Nephron progenitor cell (in vitro differentiated cells): ENCODE measurements around the gene NFIX.
A peak's percentile ranks its signal among the peaks of the same experiment; 100 is the strongest.

ENCODE experiments used
- DNase-seq: peaks from one replicate; pipeline ENCODE4 v3.0.0; 2021
- H3K27ac Mint-ChIP-seq: 2 replicates; pipeline ENCODE4 v1.8.0; 2021; ENCODE audit warnings: mild to moderate bottlenecking, moderate library complexity, mixed read lengths
- H3K27me3 Mint-ChIP-seq: 2 replicates; pipeline ENCODE4 v1.8.0; 2021; ENCODE audit warnings: mild to moderate bottlenecking, low read depth, mixed read lengths; ENCODE audit not compliant: poor library complexity
- H3K36me3 Mint-ChIP-seq: 2 replicates; pipeline ENCODE4 v1.8.0; 2021; ENCODE audit warnings: low read depth, mixed read lengths
- H3K4me1 Mint-ChIP-seq: 2 replicates; pipeline ENCODE4 v1.8.0; 2021; ENCODE audit warnings: mixed read lengths
- H3K4me3 Mint-ChIP-seq: 2 replicates; pipeline ENCODE4 v1.8.0; 2021; ENCODE audit warnings: mild to moderate bottlenecking, moderate library complexity, mixed read lengths
- H3K9me3 Mint-ChIP-seq: 2 replicates; pipeline ENCODE4 v1.8.0; 2021; ENCODE audit warnings: mild to moderate bottlenecking, moderate library complexity, mixed read lengths
- TF ChIP-seq, protein P1 (sequence below): fragments of 200-600 bp; sonication (generic); IDR thresholded peaks from 2 replicates; pipeline ENCODE4 v1.5.0; 2021; ENCODE audit warnings: antibody characterized with exemption

The NFIX gene

GRCh38 chr19:13050274-13050673, 55.0 kb downstream of the NFIX start:
- Mint-ChIP-seq H3K27ac (no peak overlapping the region), H3K4me1 (peaks cover 51% of the 10 kb centered on the region), H3K27me3 (peaks cover 100% of the 10 kb centered on the region)

GRCh38 chr19:13051557-13052165, 56.4 kb downstream of the NFIX start:
- Mint-ChIP-seq H3K27me3 (peaks cover 100% of the 10 kb centered on the region), H3K4me1 (peaks cover 62% of the 10 kb centered on the region), H3K4me3 (no peak overlapping the region), H3K36me3 (no peaks in the 10 kb centered on the region), H3K9me3 (no peaks in the 10 kb centered on the region), H3K27ac (no peak overlapping the region)
- peak; percentile 93 for DNase-seq
- TF ChIP-seq, protein P1, sequence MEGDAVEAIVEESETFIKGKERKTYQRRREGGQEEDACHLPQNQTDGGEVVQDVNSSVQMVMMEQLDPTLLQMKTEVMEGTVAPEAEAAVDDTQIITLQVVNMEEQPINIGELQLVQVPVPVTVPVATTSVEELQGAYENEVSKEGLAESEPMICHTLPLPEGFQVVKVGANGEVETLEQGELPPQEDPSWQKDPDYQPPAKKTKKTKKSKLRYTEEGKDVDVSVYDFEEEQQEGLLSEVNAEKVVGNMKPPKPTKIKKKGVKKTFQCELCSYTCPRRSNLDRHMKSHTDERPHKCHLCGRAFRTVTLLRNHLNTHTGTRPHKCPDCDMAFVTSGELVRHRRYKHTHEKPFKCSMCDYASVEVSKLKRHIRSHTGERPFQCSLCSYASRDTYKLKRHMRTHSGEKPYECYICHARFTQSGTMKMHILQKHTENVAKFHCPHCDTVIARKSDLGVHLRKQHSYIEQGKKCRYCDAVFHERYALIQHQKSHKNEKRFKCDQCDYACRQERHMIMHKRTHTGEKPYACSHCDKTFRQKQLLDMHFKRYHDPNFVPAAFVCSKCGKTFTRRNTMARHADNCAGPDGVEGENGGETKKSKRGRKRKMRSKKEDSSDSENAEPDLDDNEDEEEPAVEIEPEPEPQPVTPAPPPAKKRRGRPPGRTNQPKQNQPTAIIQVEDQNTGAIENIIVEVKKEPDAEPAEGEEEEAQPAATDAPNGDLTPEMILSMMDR: no peak

More at GRCh38 chr19:13050274-13050673, 55.0 kb downstream of the NFIX start:
- no peak for DNase-seq
- TF ChIP-seq, protein P1: no peak
- Mint-ChIP-seq H3K36me3 (no peaks in the 10 kb centered on the region), H3K4me3 (no peak overlapping the region), H3K9me3 (no peaks in the 10 kb centered on the region)

DNA sequence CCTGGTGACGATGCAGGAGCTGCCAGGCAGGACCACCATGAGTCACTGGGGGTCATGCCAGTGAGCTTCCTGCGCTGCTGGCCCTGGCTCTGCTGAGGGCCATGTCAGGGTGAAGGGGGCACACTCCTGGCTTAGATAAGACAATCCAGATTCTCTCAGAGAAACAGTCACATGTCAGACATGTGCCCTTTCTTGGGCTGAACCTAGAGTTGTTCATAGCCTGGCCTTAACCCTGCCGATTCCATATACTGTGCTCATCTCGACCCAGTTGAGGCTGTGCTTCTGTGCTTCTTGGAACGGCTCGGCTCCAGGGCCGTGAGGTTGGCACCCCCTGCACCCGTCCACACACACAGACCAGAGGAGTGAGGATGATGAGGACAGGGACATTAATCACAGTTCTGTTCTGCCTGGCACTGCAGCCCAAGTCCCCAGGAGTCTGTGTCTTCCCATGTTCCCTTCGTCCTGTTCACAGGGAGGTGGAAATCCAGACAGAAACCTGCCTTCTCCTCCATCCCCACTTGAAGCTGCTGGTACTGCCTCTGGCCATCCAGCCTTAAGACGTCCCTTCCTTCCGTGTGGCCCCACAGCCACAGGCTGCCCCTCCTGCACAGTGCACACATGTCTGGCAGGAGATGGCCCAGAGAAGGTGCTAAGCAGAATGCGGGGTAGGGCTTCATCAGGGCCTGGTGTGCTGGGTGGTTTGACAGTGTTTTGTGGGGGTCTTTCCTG, 57.3 kb downstream of the NFIX start:
- Mint-ChIP-seq H3K27ac (no peak overlapping the region), H3K27me3 (peaks cover 100% of the 10 kb centered on the region), H3K9me3 (no peaks in the 10 kb centered on the region), H3K4me1 (peaks cover 68% of the 10 kb centered on the region), H3K4me3 (no peak overlapping the region), H3K36me3 (no peaks in the 10 kb centered on the region)
- DNase-seq: no peak
- TF ChIP-seq, protein P1: no peak

- TF ChIP-seq, protein P1: no peak
- Mint-ChIP-seq H3K36me3 (no peaks in the 10 kb centered on the region), H3K4me1 (peaks cover 68% of the 10 kb centered on the region), H3K27ac (no peak overlapping the region), H3K27me3 (peaks cover 100% of the 10 kb centered on the region), H3K4me3 (no peak overlapping the region), H3K9me3 (no peaks in the 10 kb centered on the region)
- DNase-seq: no peak
Measured at GRCh38 chr19:13053238-13053637, 58.0 kb downstream of the NFIX start.

DNA sequence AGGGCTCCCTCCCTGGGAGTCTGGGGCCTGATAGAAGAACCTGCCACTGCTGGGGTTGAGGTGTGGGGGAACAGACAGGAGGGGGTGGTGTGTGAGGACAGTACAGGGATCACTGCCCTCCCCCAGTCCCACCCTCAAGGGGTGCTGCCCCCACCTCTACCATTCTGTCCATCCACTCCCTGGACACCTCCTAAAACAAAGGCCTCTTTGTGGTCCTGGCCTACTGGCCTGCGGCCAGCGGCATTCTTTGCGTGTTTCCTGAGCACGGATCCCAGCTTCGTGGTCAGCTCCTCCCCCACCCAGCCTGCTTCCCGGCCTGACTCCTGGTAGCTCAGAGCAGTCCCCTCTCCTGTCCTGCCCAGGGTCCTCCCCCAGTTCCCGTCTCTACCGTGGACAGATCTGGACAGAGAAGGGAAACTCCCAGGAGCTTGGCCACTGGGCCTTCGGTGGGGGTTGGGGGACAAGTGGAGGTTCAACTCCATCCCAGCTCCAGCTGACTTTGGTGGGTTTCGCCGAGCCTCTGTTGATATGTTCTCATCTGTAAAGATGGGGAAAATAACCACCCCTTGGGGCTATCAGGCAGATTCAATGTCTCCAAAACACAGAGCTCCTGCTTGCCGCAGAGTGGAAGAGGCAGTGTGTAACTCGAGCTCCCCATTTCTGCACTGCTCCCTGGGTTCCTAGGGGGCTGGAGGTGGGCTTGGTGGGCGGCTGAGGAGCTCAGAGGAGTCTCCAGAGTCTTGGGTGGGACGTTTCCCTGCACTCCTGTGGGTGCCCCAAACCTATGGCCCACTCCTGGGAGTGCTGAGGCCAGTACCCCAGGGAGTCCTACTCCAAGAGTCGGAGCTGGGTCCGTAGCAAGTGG, 58.7 kb downstream of the NFIX start:
- peaks cover 100% of the 10 kb centered on the region for H3K27me3 Mint-ChIP-seq
- TF ChIP-seq, protein P1: no peak
- no peaks in the 10 kb centered on the region for H3K9me3 Mint-ChIP-seq
- no peak overlapping the region for H3K27ac Mint-ChIP-seq
- no peaks in the 10 kb centered on the region for H3K36me3 Mint-ChIP-seq
- H3K4me1 Mint-ChIP-seq: peaks cover 68% of the 10 kb centered on the region
- DNase-seq: peak; percentile 66
- no peak overlapping the region for H3K4me3 Mint-ChIP-seq
